HEK293 (cell line): ENCODE data around the gene TP53BP2.

Source experiments
- CTCF ChIP-seq: fragments of 450-650 bp; formaldehyde crosslinking; IDR thresholded peaks from 2 replicates; pipeline ENCODE4 v1.5.1; 2016; ENCODE audit warnings: missing biosample characterization, missing genetic modification characterization
- MZF1 ChIP-seq: fragments of 450-650 bp; formaldehyde crosslinking; IDR thresholded peaks from 2 replicates; pipeline ENCODE4 v1.5.1; 2017; ENCODE audit warnings: missing biosample characterization, missing genetic modification characterization, borderline replicate concordance
- ZNF335 ChIP-seq: fragments of 450-650 bp; formaldehyde crosslinking; conservative IDR thresholded peaks from 2 replicates; pipeline ENCODE4 v1.5.1; 2016; ENCODE audit warnings: missing biosample characterization, missing genetic modification characterization
- ZNF354C ChIP-seq: fragments of 450-650 bp; formaldehyde crosslinking; IDR thresholded peaks from 2 replicates; pipeline ENCODE4 v1.5.1; 2016; ENCODE audit warnings: missing biosample characterization, missing genetic modification characterization, low read depth, borderline replicate concordance
- ZNF837 ChIP-seq: fragments of 450-650 bp; formaldehyde crosslinking; IDR thresholded peaks from 2 replicates; pipeline ENCODE4 v1.5.1; 2016; ENCODE audit warnings: missing biosample characterization, missing genetic modification characterization

DNA sequence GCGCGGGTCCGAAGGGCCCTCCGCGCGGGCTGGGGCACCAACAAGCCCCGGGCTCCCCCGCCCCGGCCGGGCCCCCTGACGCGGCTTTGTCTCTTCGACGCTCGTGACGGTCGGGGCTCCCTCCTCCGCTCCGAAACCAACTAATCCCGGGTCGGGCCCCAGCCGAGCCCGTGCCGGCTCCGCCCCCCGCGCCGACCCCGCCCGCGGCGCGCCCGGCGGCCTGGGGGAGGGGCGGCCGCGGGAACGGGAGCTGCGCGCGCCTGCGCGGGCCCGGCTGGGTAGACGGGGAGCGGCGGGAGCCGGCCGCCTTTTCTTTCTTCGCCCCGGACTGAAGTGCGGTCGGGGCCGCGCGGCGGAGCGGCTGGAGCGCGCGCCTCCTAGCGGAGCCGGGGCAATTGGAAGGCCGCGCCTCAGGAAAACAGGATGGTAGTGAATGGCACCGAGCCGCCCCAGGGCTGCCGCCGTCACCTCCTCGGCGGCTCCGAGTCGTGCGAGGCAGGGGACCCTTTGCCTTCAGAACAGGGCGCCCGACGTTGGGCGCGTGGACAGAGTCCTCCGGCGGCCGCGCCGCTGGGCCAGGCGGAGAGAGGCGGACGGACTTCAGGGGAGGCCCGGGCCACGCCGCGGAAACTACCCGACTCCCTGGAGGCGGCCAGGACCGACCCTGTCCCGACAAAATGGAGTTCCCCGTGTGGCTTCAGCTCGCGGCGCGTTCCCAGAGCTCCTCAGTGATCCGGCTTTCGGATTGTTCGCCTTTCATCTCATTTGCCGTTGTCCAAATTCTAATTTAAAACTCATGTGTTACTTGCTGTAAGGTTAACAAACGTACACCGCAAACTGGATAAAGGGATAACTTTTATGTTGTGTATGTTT is at the start of gene TP53BP2:
- TF ChIP-seq ZNF335 (tag by site-specific recombination), result peak; percentile 98
- no peak for TF ChIP-seq ZNF354C (tag by site-specific recombination)
- TF ChIP-seq MZF1 (tag by site-specific recombination), result peak; percentile 72
- no peak for TF ChIP-seq ZNF837 (tag by site-specific recombination)
- TF ChIP-seq CTCF (tag by site-specific recombination), result peak; percentile 99
